BJ (cell line): Measurements from ENCODE around the gene HIGD1A. TPM values are rescaled to one million over a fixed set of nuclear protein-coding genes. Genes with fewer than 3 reads are reported as not detected.

Experiments used
- CTCF ChIA-PET: fragments of 350-600 bp; formaldehyde crosslinking; extraction: SDS; loops from one replicate; lab custom pipeline; 2021; ENCODE audit warnings: antibody characterized with exemption, inconsistent platforms; lab: Yijun Ruan, JAX
- POLR2A ChIA-PET: fragments of 300-600 bp; sonication (Branson Sonifier 250); formaldehyde crosslinking; extraction: SDS; loops from one replicate; lab custom pipeline; 2021; ENCODE audit warnings: antibody characterized with exemption; lab: Charles Lee
- DNase-seq: peaks from one replicate; pipeline ENCODE4 v3.0.0-alpha.2; 2011; ENCODE audit warnings: low read depth
- H3K27me3 ChIP-seq: 2 replicates; pipeline ENCODE4 v1.6.0; 2011; ENCODE audit warnings: low read length; ENCODE audit not compliant: control insufficient read depth, insufficient read depth
- H3K36me3 ChIP-seq: 2 replicates; pipeline ENCODE4 v1.5.1; 2011; ENCODE audit warnings: low read length; ENCODE audit not compliant: control insufficient read depth, insufficient read depth
- H3K4me3 ChIP-seq: 2 replicates; pipeline ENCODE4 v1.5.1; 2011; ENCODE audit warnings: low read depth, mild to moderate bottlenecking, control low read depth, low read length
- CTCF ChIP-seq: IDR thresholded peaks from 2 replicates; pipeline ENCODE4 v1.5.1; 2011; ENCODE audit warnings: low read depth, mild to moderate bottlenecking, control low read depth, inconsistent platforms, low read length, moderate library complexity; ENCODE audit not compliant: insufficient read depth
- polyA plus RNA-seq: library from polyadenylated mRNA; depleted of rRNA; stranded (reverse); fragments of >200 nt; gene quantifications from 2 replicates; pipeline ENCODE4 v1.2.3, GENCODE V29; 2011

Gene HIGD1A
- polyA plus RNA-seq, 1 experiment, result 51.1 TPM

DNA sequence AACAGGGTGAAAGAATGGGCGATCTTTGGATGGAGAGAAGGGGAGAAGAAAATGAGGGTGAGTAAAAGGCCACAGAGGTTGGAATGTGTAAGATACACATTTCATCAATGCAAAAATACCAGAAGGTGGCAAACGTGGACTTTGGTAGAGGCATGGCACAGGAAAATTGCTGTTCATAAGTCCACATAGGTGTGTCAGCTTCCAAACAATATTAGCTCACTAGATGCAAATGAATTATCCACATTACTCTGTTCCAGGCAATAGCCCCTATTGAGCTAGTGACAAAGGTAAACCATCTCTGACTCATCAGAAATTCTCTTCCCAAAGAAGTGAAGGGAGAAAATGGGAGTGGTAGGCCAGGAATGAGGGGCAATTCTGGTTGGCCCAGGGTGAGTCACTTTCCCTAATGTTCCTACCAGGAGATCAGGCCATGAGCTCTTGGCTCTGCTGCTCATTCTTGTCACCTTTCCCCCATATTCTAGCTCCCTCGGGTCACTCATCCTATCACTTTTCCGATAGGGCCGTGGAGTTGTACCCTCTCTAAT is 24.9 kb upstream of the HIGD1A start:
- Histone ChIP-seq H3K36me3 (no peaks in the 10 kb centered on the region), H3K27me3 (peaks cover 5% of the 10 kb centered on the region), H3K4me3 (no peak overlapping the region)
- ChIA-PET CTCF (interaction anchor here (1.2 kb wide), 1 partner anchor 10 kb away, joined by 3 read pairs; no protein-coding TSS in a partner anchor), POLR2A (no interaction called here)
- no peak for TF ChIP-seq CTCF
- DNase-seq, result no peak

- Histone ChIP-seq H3K27me3 (peaks cover 5% of the 10 kb centered on the region), H3K36me3 (no peaks in the 10 kb centered on the region), H3K4me3 (no peak overlapping the region)
- TF ChIP-seq CTCF, result no peak
- POLR2A ChIA-PET, result no interaction called here
- DNase-seq, result no peak
- CTCF ChIA-PET, result interaction anchor here (1.1 kb wide), 1 partner anchor 12 kb away, joined by 4 read pairs; no protein-coding TSS in a partner anchor
These were observed 23.4 kb upstream of the HIGD1A start for GRCh38 chr3:42827654-42828053.

- no peak for DNase-seq
- POLR2A ChIA-PET, result no interaction called here
- TF ChIP-seq CTCF, result no peak
- Histone ChIP-seq H3K36me3 (no peaks in the 10 kb centered on the region), H3K4me3 (no peak overlapping the region), H3K27me3 (peaks cover 5% of the 10 kb centered on the region)
- CTCF ChIA-PET, result no interaction called here
These were observed 22.7 kb upstream of the HIGD1A start for GRCh38 chr3:42827023-42827422.

DNA sequence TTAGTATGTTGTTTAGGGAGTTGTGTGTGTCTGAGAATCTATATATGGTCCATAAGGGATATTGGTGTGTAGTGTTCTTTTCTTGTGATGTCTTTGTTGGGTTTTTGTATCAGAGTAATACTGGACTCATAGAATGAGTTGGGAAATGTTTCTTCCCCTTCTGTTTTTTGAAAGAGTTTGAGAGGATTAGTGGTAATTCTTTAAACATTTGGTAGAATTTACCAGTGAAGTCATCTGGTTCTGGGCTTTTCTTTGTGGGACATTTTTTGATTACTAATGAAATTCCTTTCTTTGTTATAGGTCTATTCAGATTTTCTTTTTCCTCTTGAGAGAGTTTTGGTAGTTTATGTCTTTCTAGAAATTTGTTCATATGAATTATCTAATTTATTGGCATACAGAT is 21.9 kb upstream of the HIGD1A start:
- Histone ChIP-seq H3K36me3 (no peaks in the 10 kb centered on the region), H3K27me3 (peaks cover 5% of the 10 kb centered on the region), H3K4me3 (no peak overlapping the region)
- POLR2A ChIA-PET, result no interaction called here
- TF ChIP-seq CTCF, result no peak
- CTCF ChIA-PET, result interaction anchor here (0.9 kb wide), 1 partner anchor 13 kb away, joined by 3 read pairs; no protein-coding TSS in a partner anchor
- no peak for DNase-seq

DNA sequence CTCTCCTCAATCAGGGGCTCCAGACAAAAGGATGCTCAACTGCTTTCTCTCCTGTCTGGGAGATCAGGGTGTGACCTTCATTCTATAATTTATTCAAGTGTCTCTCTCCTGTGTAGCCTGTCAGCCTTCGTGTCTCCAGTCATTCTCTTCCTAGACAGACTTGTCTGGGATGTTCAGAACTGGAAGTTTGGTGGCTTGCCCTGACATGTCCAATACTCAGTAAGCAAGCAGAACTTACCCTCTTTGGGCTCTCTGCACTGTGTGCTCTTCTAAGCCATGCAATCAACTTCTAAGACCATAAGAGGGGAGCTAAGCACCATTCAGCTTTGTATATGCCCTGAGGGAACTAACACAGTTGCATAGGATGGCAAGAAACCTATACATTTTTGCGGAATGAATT is 19.1 kb upstream of the HIGD1A start:
- Histone ChIP-seq H3K4me3 (no peak overlapping the region), H3K27me3 (peaks cover 3% of the 10 kb centered on the region), H3K36me3 (no peaks in the 10 kb centered on the region)
- ChIA-PET POLR2A (no interaction called here), CTCF (no interaction called here)
- no peak for DNase-seq
- TF ChIP-seq CTCF, result no peak
